T-helper 17 cell (primary cell): Measurements from ENCODE around the gene PKP3. TPM values are rescaled to one million over a fixed set of nuclear protein-coding genes. Genes with fewer than 3 reads are reported as not detected.
"Not testable (repeated sequence)": the region's sequence is repeated elsewhere in the genome, so short reads cannot be mapped to it uniquely, and the experiment has no call there.

Experiments used
- ATAC-seq: fragments of 150-1000 bp; cut with Tn5 transposase; 2 replicates; pipeline ENCODE4 v1.10.0; 2021; ENCODE audit warnings: mild to moderate bottlenecking, moderate library complexity
- DNase-seq, 3 donors: peaks; one replicate each; pipeline versions ENCODE4 v3.0.0 to v3.0.0-alpha.2; 2020 to 2021
- H3K9me3 ChIP-seq: one replicate; pipeline ENCODE4 v1.7.0; 2013; ENCODE audit warnings: low read length, mild to moderate bottlenecking; ENCODE audit not compliant: control insufficient read depth, poor library complexity, severe bottlenecking
- H3K27ac Mint-ChIP-seq: one replicate; pipeline ENCODE4 v1.8.0; 2022; ENCODE audit warnings: mild to moderate bottlenecking, moderate library complexity, mixed read lengths
- H3K27me3 Mint-ChIP-seq: one replicate; pipeline ENCODE4 v1.8.0; 2022; ENCODE audit warnings: mixed read lengths
- H3K36me3 Mint-ChIP-seq: one replicate; pipeline ENCODE4 v1.8.0; 2022; ENCODE audit warnings: low read depth, mixed read lengths
- H3K4me1 Mint-ChIP-seq: one replicate; pipeline ENCODE4 v1.8.0; 2022; ENCODE audit warnings: mild to moderate bottlenecking, mixed read lengths
- H3K4me3 Mint-ChIP-seq: one replicate; pipeline ENCODE4 v1.8.0; 2022; ENCODE audit warnings: mild to moderate bottlenecking, moderate library complexity, mixed read lengths
- total RNA-seq, 4 donors: library from RNA in 2 of 4; stranded (reverse) in 2 of 4; gene quantifications; one replicate each; pipeline ENCODE4 v1.2.3 and lab custom pipeline; 2022 to 2026

Gene PKP3
- total RNA-seq, 2 donors from 2014 or later = not detected

- Mint-ChIP-seq H3K27ac (no peak overlapping the region), H3K27me3 (no peaks in the 10 kb centered on the region), H3K4me1 (peaks cover 11% of the 10 kb centered on the region), H3K36me3 (no peaks in the 10 kb centered on the region), H3K4me3 (no peak overlapping the region)
- ATAC-seq = no peak
- DNase-seq = no peak
- H3K9me3 ChIP-seq = no peaks in the 10 kb centered on the region
Measured at GRCh38 chr11:356610-357009, 37.4 kb upstream of the PKP3 start.

DNA sequence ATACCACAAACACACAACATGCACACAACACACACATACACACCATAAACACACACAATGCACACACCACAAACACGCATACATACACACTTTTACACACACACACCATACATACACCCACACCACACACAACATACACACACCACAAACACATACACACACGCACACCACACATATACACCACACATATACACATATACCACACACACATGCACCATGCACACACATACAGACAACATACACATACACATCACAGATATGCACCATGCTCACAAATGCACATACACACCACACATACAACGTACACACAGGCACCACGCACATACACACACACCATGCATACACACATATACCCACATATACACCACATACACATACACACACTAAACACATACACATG is 36.4 kb upstream of the PKP3 start:
- DNase-seq (no peak), ATAC-seq (no peak)
- H3K36me3 Mint-ChIP-seq = no peaks in the 10 kb centered on the region
- H3K4me3 Mint-ChIP-seq = no peak overlapping the region
- no peaks in the 10 kb centered on the region for H3K9me3 ChIP-seq
- peaks cover 11% of the 10 kb centered on the region for H3K4me1 Mint-ChIP-seq
- H3K27me3 Mint-ChIP-seq = no peaks in the 10 kb centered on the region
- H3K27ac Mint-ChIP-seq = no peak overlapping the region

DNA sequence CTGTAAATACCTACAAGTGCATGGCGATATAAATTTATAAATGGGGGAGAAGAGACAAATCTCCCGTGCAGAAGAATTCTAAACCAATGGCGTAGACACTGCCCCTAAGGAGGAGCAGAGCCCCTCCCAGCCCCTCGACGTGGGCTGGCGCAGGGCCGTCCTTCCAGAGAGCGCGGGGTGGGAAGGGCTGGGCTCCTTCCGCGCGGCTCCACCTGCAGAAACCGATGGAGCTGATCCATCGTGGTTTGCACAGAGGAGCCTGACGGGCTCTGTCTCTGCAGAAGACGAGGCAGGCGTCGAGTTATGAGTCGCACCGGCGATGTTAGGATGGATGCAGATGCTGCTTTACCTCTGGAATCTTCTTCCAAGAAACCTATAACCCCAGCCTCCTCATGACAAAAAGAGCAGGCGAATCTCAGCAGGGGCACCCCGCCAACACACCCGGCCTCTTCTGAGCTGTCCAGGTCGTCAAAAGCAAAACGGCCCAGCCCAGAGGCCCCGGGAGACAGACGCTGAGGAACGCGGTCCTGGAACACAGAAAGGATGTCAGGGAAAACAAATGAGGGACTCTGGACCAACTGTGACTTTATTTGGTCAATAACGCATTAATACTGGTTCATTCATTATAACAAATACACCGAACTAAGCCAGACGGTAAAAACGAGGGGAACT is 35.7 kb upstream of the PKP3 start:
- H3K4me3 Mint-ChIP-seq = no peak overlapping the region
- H3K27me3 Mint-ChIP-seq = no peaks in the 10 kb centered on the region
- no peaks in the 10 kb centered on the region for H3K36me3 Mint-ChIP-seq
- DNase-seq (no peak), ATAC-seq (no peak)
- H3K4me1 Mint-ChIP-seq = peaks cover 7% of the 10 kb centered on the region
- no peaks in the 10 kb centered on the region for H3K9me3 ChIP-seq
- no peak overlapping the region for H3K27ac Mint-ChIP-seq

- DNase-seq (no peak), ATAC-seq (peak; percentile 22)
- no peaks in the 10 kb centered on the region for H3K9me3 ChIP-seq
- Mint-ChIP-seq H3K4me1 (peaks cover 4% of the 10 kb centered on the region), H3K4me3 (no peak overlapping the region), H3K36me3 (no peaks in the 10 kb centered on the region), H3K27me3 (no peaks in the 10 kb centered on the region), H3K27ac (no peak overlapping the region)
Measured at GRCh38 chr11:359181-359714, 34.8 kb upstream of the PKP3 start.

- Mint-ChIP-seq H3K4me3 (no peak overlapping the region), H3K36me3 (no peaks in the 10 kb centered on the region), H3K27ac (no peak overlapping the region), H3K4me1 (peaks cover 5% of the 10 kb centered on the region), H3K27me3 (no peaks in the 10 kb centered on the region)
- ATAC-seq (no peak), DNase-seq (no peak)
- no peaks in the 10 kb centered on the region for H3K9me3 ChIP-seq
Measured at GRCh38 chr11:360326-361280, 33.4 kb upstream of the PKP3 start.

GRCh38 chr11:362642-363442 is 31.2 kb upstream of the PKP3 start:
- Mint-ChIP-seq H3K36me3 (peaks cover 3% of the 10 kb centered on the region), H3K27ac (no peak overlapping the region), H3K4me1 (peaks cover 10% of the 10 kb centered on the region), H3K27me3 (peaks cover 22% of the 10 kb centered on the region), H3K4me3 (peak overlapping the region; percentile 2)
- ATAC-seq = no peak
- H3K9me3 ChIP-seq = no peaks in the 10 kb centered on the region
- DNase-seq = no peak

DNA sequence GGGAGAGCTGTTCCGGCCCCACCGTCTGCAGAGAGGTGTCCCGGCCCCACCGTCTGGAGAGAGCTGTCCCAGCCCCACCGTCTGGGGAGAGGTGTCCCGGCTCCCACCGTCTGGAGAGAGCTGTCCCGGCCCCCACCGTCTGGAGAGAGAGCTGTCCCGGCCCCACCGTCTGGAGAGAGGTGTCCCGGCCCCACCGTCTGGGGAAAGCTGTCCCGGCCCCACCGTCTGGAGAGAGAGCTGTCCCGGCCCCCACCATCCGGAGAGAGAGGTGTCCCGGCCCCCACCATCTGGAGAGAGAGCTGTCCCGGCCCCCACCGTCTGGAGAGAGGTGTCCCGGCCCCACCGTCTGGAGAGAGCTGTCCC is 30.6 kb upstream of the PKP3 start:
- not testable (repeated sequence) for H3K9me3 ChIP-seq, H3K36me3 Mint-ChIP-seq, DNase-seq, ATAC-seq, H3K4me3 Mint-ChIP-seq, H3K27ac Mint-ChIP-seq
- H3K27me3 Mint-ChIP-seq = peaks cover 28% of the 10 kb centered on the region
- H3K4me1 Mint-ChIP-seq = peaks cover 14% of the 10 kb centered on the region

DNA sequence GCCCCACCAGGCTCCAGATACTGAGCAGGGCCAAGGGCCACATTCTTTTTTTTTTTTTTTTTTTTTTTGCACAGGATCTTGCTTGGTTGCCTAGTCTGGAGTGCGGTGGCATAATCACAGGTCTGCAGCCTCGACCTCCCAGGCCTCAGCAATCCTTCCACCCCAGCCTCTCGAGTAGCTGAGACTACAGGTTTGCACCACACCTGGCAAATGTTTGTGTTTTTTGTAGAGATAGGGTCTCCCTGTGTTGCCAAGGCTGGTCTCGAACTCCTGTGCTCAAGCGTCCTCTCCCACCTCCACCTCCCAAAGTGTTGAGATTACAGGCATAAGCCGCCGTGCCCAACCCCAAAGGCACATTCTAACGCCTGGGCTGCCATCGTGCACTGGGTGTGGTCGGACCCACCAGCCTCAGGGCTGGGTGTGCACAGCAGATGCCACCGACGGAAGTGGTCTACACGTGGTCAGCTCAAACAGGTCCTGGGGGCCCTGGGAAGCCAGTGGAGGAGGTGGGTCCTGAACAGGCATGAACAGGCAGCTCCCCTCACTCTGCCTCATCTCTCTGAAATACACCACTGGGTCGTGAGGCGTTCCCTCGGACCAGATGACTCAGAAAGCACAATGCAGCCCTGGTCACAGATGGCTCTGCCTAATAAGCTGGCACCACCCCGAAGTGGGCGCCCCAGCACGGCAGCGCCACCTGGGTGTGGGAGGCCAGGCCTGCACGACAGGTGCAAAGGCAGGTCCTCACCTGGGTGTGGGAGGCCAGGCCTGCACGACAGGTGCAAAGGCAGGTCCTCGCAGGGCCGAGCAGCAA is 29.9 kb upstream of the PKP3 start:
- peak; percentile 50 to 82 (median 58) for DNase-seq
- Mint-ChIP-seq H3K4me3 (peak overlapping the region; percentile 43), H3K36me3 (peaks cover 3% of the 10 kb centered on the region), H3K4me1 (peaks cover 17% of the 10 kb centered on the region), H3K27me3 (peaks cover 29% of the 10 kb centered on the region), H3K27ac (no peak overlapping the region)
- peak; percentile 91 for ATAC-seq
- H3K9me3 ChIP-seq = no peaks in the 10 kb centered on the region

- H3K4me1 Mint-ChIP-seq = peaks cover 17% of the 10 kb centered on the region
- peaks cover 29% of the 10 kb centered on the region for H3K27me3 Mint-ChIP-seq
- DNase-seq (no peak), ATAC-seq (no peak)
- no peak overlapping the region for H3K4me3 Mint-ChIP-seq
- H3K9me3 ChIP-seq = no peaks in the 10 kb centered on the region
- H3K36me3 Mint-ChIP-seq = peaks cover 3% of the 10 kb centered on the region
- H3K27ac Mint-ChIP-seq = no peak overlapping the region
Measured at GRCh38 chr11:364991-365725, 28.9 kb upstream of the PKP3 start.

- no peak overlapping the region for H3K27ac Mint-ChIP-seq
- H3K9me3 ChIP-seq = no peaks in the 10 kb centered on the region
Measured at GRCh38 chr11:365831-366230, 28.2 kb upstream of the PKP3 start.

GRCh38 chr11:367956-368413 is 26.0 kb upstream of the PKP3 start:
- ATAC-seq (no peak), DNase-seq (no peak)
- no peak overlapping the region for H3K27ac Mint-ChIP-seq
- H3K4me3 Mint-ChIP-seq = peak overlapping the region; percentile 90
- H3K36me3 Mint-ChIP-seq = peaks cover 3% of the 10 kb centered on the region
- peaks cover 20% of the 10 kb centered on the region for H3K4me1 Mint-ChIP-seq
- no peaks in the 10 kb centered on the region for H3K9me3 ChIP-seq
- H3K27me3 Mint-ChIP-seq = peaks cover 29% of the 10 kb centered on the region

More at GRCh38 chr11:365831-366230, 28.2 kb upstream of the PKP3 start:
- Mint-ChIP-seq H3K4me1 (peaks cover 17% of the 10 kb centered on the region), H3K4me3 (no peak overlapping the region), H3K36me3 (peaks cover 3% of the 10 kb centered on the region), H3K27me3 (peaks cover 29% of the 10 kb centered on the region)
- no peak for ATAC-seq
- DNase-seq = no peak
